ENCODE results near the gene STON1. TPM values are rescaled to one million over a fixed set of nuclear protein-coding genes. Genes with fewer than 3 reads are reported as not detected.
"Not testable (repeated sequence)": the region's sequence is repeated elsewhere in the genome, so short reads cannot be mapped to it uniquely, and the experiment has no call there.

Gene STON1
- total and polyA plus RNA-seq, 2 donors (not counting 3 experiments of a cell fraction or from before 2014, with no cell fraction given), result 6.3 to 12.1 TPM

DNA sequence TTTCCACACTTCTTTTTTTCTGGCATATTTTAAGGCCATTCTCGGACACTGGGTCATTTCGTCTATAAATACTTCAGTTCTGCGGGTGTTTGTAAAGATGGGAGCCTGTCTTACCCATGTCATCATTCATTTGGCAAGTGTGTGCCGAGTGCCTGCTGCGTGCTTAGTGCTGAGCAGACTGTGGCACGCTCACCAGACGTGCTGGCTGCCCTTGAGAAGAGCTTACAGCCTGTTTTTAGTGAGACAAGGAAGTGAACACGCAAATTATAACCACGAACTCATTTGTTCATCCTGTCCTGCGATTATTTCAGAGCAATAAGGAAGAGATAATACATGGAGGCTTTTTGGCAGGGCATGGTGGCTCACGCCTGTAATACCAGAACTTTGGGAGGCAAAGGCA lies 10.4 kb upstream of the STON1 start:
- Histone ChIP-seq H3K9ac (replicated peaks; ENCODE audit: extremely low read depth, insufficient read depth, low read length) (no peak overlapping the region), H3K79me2 (ENCODE audit: control insufficient read depth, insufficient read depth, low read length) (no peaks in the 10 kb centered on the region), H3K9me3 (replicated peaks; ENCODE audit: control insufficient read depth, insufficient read depth, low read length) (no peaks in the 10 kb centered on the region), H3K27ac (ENCODE audit: insufficient read depth, low read depth, low read length) (no peak overlapping the region), H3K9me1 (replicated peaks; ENCODE audit: control insufficient read depth, extremely low read depth, insufficient read depth, low read length) (no peaks in the 10 kb centered on the region), H3K4me2 (ENCODE audit: insufficient read depth, low read length) (no peak overlapping the region), H4K20me1 (replicated peaks; ENCODE audit: control insufficient read depth, extremely low read depth, insufficient read depth, low read length) (no peaks in the 10 kb centered on the region), H3K4me3 (replicated peaks in 1 of 3; ENCODE audit: insufficient read depth in 1 of 3, low read depth in 1 of 3, low read length in 3 of 3) (no peak overlapping the region), H2AFZ (ENCODE audit: low read depth, low read length) (no peak overlapping the region), H3K27me3 (ENCODE audit: control insufficient read depth in 2 of 2, insufficient read depth in 2 of 2, low read length in 2 of 2) (no peaks in the 10 kb centered on the region), H3K36me3 (ENCODE audit: control insufficient read depth in 2 of 2, extremely low read depth in 1 of 2, insufficient read depth in 2 of 2, low read length in 2 of 2) (peaks cover 0 to 8% of the 10 kb centered on the region in 2 experiments), H3K4me1 (ENCODE audit: control insufficient read depth, extremely low read depth, insufficient read depth, low read length) (no peaks in the 10 kb centered on the region)
- BruUV-seq (replicated peaks), result no TSS peak
- CTCF ChIA-PET, result interaction anchor here (0.6 kb wide), 1 partner anchor 754 kb away, joined by 3 read pairs; no protein-coding TSS in a partner anchor
- dilution Hi-C loops (cut with MboI; ENCODE audit: extremely low pct_ligation_motif_present, low sequenced_read_pairs) (no loop called here), intact Hi-C loops (cut with micrococcal nuclease) (no loop called here)
- POLR2A ChIA-PET, result no interaction called here
- TF ChIP-seq, protein P1, sequence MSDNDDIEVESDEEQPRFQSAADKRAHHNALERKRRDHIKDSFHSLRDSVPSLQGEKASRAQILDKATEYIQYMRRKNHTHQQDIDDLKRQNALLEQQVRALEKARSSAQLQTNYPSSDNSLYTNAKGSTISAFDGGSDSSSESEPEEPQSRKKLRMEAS (IDR thresholded peaks at IDR 0.05; ENCODE audit: insufficient read depth, insufficient read length), result no peak
- no peak for TF ChIP-seq POLR2AphosphoS5 (IDR thresholded peaks at IDR 0.05; ENCODE audit: insufficient read depth, low read depth, low read length)
- TF ChIP-seq GATA2 (IDR thresholded peaks at IDR 0.05; ENCODE audit: insufficient read depth, insufficient read length, low read depth, low read length), result no peak
- no peak for TF ChIP-seq FOS (IDR thresholded peaks at IDR 0.05; ENCODE audit: borderline replicate concordance, insufficient read depth, low read length)
- TF ChIP-seq, protein P2, sequence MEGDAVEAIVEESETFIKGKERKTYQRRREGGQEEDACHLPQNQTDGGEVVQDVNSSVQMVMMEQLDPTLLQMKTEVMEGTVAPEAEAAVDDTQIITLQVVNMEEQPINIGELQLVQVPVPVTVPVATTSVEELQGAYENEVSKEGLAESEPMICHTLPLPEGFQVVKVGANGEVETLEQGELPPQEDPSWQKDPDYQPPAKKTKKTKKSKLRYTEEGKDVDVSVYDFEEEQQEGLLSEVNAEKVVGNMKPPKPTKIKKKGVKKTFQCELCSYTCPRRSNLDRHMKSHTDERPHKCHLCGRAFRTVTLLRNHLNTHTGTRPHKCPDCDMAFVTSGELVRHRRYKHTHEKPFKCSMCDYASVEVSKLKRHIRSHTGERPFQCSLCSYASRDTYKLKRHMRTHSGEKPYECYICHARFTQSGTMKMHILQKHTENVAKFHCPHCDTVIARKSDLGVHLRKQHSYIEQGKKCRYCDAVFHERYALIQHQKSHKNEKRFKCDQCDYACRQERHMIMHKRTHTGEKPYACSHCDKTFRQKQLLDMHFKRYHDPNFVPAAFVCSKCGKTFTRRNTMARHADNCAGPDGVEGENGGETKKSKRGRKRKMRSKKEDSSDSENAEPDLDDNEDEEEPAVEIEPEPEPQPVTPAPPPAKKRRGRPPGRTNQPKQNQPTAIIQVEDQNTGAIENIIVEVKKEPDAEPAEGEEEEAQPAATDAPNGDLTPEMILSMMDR (IDR thresholded peaks at IDR 0.05; ENCODE audit: extremely low read depth in 1 of 2, insufficient read depth in 1 of 2, low read depth in 1 of 2, low read length in 2 of 2), result no peak
- no peak for TF ChIP-seq EZH2 (IDR thresholded peaks at IDR 0.05; ENCODE audit: borderline replicate concordance, low read depth, low read length, severe bottlenecking)
- no peak for TF ChIP-seq JUN (IDR thresholded peaks at IDR 0.05; ENCODE audit: borderline replicate concordance, insufficient read depth, insufficient read length, low read depth)
- no peak for DNase-seq (ENCODE audit: low read depth, low spot score)
- FAIRE-seq, result no peak

DNA sequence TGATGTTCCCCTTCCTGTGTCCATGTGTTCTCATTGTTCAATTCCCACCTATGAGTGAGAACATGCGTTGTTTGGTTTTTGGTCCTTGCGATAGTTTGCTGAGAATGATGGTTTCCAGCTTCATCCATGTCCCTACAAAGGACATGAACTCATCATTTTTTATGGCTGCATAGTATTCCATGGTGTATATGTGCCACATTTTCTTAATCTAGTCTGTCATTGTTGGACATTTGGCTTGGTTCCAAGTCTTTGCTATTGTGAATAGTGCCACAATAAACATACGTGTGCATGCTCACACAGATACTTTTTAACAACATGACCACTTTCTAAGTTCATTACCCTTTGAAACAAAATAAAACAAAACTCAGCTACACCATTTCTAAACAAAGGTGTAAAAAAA lies 5.2 kb upstream of the STON1 start:
- H3K79me2 ChIP-seq (ENCODE audit: control insufficient read depth, insufficient read depth, low read length); H3K4me2 ChIP-seq (ENCODE audit: insufficient read depth, low read length); H3K27me3 ChIP-seq (ENCODE audit: control insufficient read depth in 2 of 2, insufficient read depth in 2 of 2, low read length in 2 of 2); H3K9ac ChIP-seq (replicated peaks; ENCODE audit: extremely low read depth, insufficient read depth, low read length); H3K9me1 ChIP-seq (replicated peaks; ENCODE audit: control insufficient read depth, extremely low read depth, insufficient read depth, low read length); H2AFZ ChIP-seq (ENCODE audit: low read depth, low read length); H3K4me3 ChIP-seq (replicated peaks in 1 of 3; ENCODE audit: insufficient read depth in 1 of 3, low read depth in 1 of 3, low read length in 3 of 3); H3K9me3 ChIP-seq (replicated peaks; ENCODE audit: control insufficient read depth, insufficient read depth, low read length); dilution Hi-C loops (cut with MboI; ENCODE audit: extremely low pct_ligation_motif_present, low sequenced_read_pairs); H3K4me1 ChIP-seq (ENCODE audit: control insufficient read depth, extremely low read depth, insufficient read depth, low read length); BruUV-seq (replicated peaks); FAIRE-seq; intact Hi-C loops (cut with micrococcal nuclease); H3K36me3 ChIP-seq (ENCODE audit: control insufficient read depth in 2 of 2, extremely low read depth in 1 of 2, insufficient read depth in 2 of 2, low read length in 2 of 2); H4K20me1 ChIP-seq (replicated peaks; ENCODE audit: control insufficient read depth, extremely low read depth, insufficient read depth, low read length); DNase-seq (ENCODE audit: low read depth, low spot score); POLR2A ChIA-PET; H3K27ac ChIP-seq (ENCODE audit: insufficient read depth, low read depth, low read length); CTCF ChIA-PET: not testable (repeated sequence)

All from endothelial cell of umbilical vein (primary cell).